SK-N-DZ (cell line): Measurements from ENCODE around the gene TELO2.

ENCODE experiments used
- DNase-seq: peaks from one replicate; pipeline ENCODE4 v3.0.0-alpha.2; 2015; ENCODE audit warnings: low spot score

TELO2 gene

GRCh38 chr16:1535391-1536291 is 42.5 kb downstream of the TELO2 start:
- DNase-seq = no peak

- DNase-seq = no peak
Observed at GRCh38 chr16:1536601-1537000, 43.4 kb downstream of the TELO2 start.

DNA sequence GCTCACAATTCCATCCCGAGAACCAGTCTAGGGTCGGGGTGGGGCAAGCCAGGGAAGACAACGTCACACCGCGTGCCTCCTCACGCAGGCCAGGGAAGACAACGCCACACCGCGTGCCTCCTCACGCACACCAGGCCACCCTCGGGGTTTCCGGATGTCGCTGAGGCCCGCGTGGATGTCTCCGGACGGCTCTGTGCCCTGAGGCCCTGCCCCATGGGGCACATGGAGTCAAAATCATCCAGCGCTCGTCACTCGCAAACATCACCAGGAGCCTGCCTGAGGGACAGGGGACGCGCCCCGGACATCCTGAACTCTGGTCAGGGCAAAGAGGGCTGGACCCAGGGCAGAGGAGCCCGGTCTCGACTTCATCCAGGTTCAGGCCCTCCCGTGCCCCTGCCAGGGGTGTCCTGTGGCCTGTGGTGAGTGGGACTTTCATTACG is 44.0 kb downstream of the TELO2 start:
- no peak for DNase-seq

- no peak for DNase-seq
Observed at GRCh38 chr16:1537763-1538289, 44.7 kb downstream of the TELO2 start.

- peak; percentile 63 for DNase-seq
Observed at GRCh38 chr16:1538804-1539520, 45.8 kb downstream of the TELO2 start.

- DNase-seq = no peak
Observed at GRCh38 chr16:1539720-1540555, 46.8 kb downstream of the TELO2 start.

DNA sequence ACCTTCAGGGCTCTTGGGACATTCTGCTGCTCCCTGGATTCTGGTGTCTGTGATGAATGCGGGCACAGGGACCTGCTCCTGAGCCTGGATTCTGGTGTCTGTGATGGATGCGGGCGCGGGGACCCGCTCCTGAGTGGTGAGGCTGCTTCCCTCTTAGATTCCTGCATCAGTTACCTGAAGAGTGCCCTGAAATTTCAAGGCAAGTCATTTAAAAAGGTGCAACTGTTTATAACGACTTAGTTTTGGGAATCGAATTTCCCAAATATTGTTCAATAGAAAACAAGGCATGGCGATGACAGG is 47.3 kb downstream of the TELO2 start:
- DNase-seq = no peak

DNA sequence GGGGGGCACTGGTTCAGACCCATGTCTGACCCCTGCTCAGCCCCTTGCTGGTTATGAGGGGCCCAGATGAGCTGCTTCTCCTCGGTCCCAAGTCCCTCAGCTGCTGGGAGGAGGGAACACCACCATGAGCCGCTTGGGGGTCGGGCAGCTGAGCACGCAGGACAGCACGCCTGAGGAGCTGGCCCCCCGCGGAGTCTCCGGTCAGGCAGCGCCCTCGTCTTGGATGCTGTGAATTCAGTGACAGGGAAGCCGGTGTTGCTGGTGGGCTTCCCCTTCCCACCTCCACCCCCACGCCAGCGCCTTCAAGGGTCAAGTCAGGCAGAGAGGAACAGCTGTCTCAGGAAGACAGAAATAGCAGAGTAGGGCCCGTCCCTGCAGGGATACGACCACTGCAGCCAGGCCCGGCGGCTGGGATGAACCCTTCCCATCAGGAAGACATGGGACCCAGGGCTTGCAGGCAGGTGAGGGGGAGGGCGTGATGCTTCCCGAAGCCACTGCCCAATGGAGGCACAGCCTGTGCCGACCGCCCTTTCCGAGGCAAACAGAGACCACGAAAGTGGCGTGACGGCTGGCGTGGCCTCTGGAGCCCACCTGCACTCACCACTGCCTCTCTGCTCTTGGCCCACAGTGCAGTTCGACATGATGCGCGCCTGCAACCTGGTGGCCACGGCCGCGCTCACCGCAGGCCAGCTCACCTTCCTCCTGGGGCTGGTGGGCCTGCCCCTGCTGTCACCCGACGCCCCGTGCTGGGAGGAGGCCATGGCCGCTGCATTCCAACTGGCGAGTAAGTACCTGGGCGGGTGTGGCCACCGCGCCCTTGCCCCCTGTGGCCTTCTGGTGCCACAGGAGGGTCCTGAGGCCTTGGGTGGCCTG is 48.4 kb downstream of the TELO2 start:
- DNase-seq = no peak

DNA sequence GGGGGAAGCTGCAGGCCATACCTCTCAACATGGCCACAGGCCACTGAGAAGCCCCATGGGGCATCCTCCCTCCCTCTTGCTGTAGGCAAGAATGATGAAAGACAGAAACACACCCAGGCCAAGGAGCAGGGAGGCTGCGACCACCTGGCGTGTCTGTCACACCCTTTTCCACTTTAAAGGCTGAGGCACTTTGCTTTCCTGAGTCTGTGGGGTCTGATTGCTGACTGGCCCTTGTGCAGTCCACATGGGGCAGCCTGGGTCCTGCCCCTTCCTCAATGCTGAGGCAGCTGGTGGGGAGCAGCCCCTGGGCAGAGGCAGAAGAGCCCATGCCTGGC is 49.0 kb downstream of the TELO2 start:
- DNase-seq = no peak

DNA sequence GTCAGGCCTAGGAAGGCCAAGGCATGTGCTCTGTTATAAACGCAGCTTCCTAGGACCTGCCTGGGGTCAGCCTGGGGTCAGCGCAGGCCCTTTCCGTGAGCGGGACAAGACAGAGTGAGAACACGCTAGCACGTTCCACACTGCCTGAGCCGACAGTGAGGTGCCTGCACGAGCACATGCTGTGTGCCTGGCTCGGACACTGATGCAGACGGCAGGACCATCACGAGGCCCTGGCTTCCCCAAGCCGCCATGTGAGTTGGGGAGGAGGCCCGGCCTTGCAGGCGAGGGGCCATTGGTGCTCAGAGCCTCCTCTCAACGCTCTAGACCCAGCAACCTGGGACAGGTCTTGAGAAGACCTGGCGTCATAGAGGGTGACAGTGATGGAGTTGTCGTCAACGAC is 49.4 kb downstream of the TELO2 start:
- no peak for DNase-seq

DNA sequence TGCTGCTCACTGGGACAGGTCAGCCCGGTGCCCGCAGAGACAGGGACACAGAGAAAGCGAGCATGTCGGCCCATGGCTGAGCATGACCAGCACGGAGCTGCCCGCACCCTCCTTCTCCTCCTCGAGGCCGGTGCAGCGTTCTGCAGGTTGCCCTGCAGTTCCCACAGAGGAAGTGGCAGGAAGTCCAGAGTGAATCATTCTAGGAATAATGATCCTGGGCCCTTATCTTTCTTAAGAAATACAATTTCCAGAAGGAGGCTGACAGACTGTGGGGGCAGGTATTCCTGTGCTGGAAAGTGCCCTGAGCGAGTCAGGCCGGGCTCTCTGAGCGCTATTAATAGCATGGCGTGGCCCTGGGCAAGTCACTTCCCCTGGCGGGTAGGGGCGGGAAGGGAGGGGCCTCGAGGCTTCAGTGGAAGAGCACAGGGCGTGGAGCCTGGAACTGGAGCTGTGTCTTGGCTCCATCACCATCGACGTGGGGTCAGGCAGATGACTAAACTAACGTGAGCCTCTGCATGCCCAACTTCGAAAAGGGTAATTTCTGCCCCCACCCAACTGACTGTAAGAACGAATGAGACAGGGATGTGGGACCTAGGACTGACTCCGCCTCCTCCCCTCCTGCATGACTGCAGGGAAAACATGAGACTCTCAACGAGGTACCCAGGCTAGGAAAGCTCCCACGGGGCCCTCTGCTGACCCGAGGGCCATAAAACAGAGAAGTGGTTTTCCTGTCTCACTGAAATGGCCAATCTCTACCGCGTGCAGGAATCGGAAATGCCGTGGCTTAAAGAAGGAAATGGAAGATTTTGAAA is 50.1 kb downstream of the TELO2 start:
- DNase-seq = no peak

DNA sequence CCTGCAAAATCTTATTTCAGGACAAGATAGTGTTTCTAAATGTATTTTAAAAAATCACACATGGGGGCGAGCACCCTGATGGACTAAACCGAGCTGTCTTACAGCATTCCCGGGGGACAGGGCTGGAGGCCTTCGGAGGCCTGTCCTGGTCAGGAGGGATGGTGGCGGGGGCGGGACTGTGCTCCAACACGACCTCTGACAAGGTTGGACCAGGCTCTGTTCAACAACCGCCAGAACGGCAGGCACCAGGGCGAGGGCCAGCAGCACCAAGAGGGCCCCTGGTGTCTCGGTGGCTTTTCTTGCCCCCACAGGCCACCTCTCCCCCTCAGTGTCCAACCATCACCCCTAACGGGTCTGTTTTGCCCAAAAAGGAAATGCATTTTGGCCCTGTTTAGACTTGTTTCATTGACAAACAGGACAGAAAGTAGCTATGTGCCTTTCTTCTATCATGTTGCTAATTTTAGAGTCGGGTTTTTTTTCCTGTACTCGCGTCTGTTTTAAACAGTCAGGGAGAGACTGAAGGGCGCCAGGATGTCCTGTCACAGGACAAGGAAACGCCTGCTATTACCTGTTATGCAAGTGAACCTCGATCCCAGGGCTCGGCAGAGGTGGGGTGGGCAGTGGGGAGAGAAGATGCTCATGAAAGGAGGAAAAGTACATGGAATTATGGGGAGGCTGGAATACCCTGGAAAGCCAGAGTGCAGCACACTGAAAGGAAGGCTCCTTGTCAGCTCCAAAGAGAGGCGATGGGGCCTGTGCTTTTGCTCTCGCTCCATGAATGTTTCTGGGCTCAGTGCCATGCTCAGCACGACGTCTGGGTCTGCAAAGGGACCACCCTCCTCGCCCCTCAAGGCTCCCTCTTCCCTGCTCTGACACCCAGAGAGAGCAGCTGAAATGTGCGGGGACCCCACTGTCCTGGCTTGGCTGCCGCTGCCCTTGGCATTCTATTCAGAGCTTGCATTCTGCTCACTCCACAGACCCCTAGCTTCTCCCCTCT is 52.2 kb downstream of the TELO2 start:
- DNase-seq = no peak

DNA sequence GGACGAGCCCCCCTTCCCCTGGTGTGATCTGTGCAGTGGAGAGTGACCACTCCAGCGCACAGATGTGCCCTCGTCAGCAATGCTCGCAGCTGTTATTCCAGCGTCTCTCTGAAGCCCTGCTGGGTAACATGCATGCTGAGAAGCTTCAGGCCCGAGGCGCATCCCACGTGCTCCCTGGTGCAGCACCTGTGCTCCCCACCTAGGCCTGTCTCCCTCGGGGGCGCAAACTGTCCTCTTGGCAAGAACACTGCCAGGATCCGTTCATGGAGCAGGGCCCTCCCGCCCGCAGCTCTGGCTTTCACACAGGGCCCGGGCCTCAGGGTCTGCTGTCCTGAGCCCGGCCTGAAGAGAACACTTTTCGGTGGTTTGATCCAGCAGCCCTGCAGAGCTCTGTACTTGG is 53.3 kb downstream of the TELO2 start:
- no peak for DNase-seq

DNA sequence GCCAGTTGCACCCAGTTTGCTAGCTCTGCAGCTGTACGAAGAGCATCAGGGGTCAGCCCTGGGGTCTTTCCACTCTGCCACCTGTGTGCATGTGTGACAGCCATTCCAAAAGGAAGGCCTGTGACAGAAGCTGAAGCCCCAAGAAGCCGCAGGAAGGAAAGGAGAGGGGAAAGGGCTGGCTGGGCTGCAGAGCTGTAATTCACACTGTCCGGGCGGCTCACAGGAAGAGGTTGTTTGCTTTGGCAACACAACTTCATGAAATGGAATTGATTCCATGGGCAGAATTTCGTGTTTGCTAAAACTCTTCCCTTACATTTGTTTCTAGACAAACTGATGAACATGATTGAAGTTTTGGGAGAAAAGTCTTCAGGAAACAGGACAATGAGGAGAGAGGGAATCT is 55.1 kb downstream of the TELO2 start:
- DNase-seq = no peak

DNA sequence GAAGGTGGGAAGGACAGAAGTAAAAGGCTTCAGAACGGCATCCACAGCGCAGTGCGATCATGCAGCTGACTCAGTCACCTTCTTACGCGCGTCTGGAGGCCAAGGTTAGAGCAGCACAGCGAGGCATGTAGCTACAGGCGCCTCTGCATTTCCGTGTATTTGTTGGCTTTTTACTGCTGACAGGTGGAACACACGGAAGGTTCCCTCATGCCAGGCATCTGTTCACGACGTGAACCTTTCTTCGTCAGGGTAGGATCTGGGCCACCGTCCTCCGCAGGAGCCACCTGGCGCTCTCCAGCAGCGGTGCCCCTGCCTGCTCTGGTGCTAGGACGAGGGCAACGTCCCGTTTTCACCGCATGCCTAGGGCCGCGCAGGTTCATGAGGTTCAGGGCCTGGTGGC is 55.6 kb downstream of the TELO2 start:
- DNase-seq = no peak

DNA sequence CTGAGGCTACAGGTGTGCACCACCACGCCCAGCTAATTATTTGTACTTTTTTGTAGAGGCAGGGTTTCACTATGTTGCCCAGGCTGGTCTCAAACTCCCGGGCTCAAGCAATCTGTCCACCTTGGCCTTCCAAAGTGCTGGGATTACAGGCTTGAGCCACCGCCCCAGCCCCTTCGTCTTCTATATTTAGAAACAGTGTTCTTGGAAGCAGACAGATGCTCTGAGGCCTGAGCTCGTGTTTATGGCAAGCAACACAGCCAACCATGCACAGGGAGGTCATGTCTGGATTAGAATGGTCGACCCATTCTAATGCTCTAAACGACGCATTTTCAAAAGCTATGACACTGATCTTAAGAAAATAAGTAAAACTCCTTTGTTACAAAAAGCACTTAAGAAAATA is 56.9 kb downstream of the TELO2 start:
- DNase-seq = no peak

GRCh38 chr16:1550696-1551095 is 57.5 kb downstream of the TELO2 start:
- DNase-seq = no peak

DNA sequence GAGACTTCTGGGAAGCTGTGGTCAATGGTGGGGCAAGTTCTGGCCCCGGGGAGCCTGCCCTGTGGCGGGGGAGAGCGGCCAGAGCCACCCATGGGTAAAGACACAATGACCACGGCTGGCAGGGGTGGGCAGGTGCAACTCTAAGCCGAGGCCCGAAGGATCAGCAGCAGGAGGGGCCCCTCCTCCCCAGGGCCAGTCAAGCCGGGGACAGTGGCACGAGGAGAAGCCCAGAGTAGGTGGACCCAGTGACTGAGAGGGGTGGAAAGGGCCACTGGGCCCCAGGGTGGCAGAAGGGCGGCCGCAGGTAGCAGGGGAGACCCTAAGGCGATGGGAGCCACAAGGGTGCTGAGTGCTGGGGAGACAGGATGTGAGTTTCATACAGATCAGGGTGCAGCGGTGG is 58.0 kb downstream of the TELO2 start:
- DNase-seq = no peak

DNA sequence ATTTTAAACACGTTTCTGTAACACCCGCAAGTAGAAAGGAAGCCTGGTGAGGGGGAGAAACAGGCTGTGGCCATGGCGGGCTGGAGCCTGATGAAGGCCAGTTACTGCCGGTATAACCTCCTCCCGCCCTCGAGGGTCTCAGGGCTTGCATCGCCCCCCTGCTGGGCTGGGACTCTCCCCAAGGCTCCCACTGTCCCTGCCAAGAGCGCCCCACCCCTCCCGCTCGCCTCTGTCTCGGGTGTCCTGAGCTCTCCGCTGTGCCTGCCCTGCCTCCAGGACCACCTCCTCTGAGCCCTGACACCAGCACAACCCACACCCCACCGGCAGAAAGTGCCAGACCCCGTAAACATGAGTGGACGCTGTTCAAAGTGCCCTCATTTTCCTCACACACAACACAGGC is 59.0 kb downstream of the TELO2 start:
- no peak for DNase-seq
